Neural cell (in vitro differentiated cells): ENCODE results near the gene SPI1.

Experiments used
- EZH2 ChIP-seq: fragments of 200-600, 300-800 bp; shearing (Covaris generic), sonication (generic); IDR thresholded peaks from 2 replicates; pipeline ENCODE4 v1.6.1; 2014; ENCODE audit warnings: antibody characterized with exemption, low read length, borderline replicate concordance, mild to moderate bottlenecking; ENCODE audit not compliant: insufficient read depth, poor library complexity, severe bottlenecking
- REST ChIP-seq: IDR thresholded peaks from 2 replicates; pipeline ENCODE4 v1.6.1; 2012; ENCODE audit warnings: borderline replicate concordance

DNA sequence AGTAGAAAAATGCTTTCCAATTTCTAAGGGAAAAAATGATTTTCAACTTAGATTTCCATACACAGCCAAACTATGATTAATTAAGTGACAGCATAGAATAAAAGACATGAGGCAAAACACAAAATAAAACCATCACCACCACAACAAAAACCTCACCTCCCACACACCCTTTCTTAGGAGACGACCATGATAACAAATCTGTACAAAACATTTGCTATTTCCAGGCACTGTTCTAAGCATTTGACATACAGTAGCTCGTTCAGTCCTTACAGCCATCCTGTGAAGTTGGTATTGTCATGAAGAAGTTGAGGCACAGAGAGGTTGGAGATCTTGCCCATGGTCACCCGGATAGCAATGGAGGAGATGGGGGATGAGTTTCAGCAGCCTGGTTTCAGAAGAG is 8.7 kb downstream of the SPI1 start:
- TF ChIP-seq REST (no peak), EZH2 (no peak)
